GM12891 (cell line): ENCODE data around the gene ATR.

Source experiments
- PAX5 ChIP-seq: IDR thresholded peaks from 2 replicates; pipeline ENCODE4 v1.6.1; 2011; ENCODE audit warnings: low read length, moderate library complexity, mild to moderate bottlenecking; ENCODE audit not compliant: insufficient read depth, severe bottlenecking
- POLR2A ChIP-seq: IDR thresholded peaks from 2 replicates; pipeline ENCODE4 v1.6.1; 2011; ENCODE audit warnings: low read depth, low read length, control low read depth
- POLR2AphosphoS5 ChIP-seq: IDR thresholded peaks from 2 replicates; pipeline ENCODE4 v1.6.1; 2011; ENCODE audit warnings: low read depth, low read length, control low read depth
- POU2F2 ChIP-seq: IDR thresholded peaks from 2 replicates; pipeline ENCODE4 v1.6.1; 2011; ENCODE audit warnings: low read depth, mild to moderate bottlenecking, control low read depth, low read length, moderate library complexity
- SPI1 ChIP-seq: IDR thresholded peaks from 2 replicates; pipeline ENCODE4 v1.6.1; 2011; ENCODE audit warnings: low read depth, low read length, control low read depth
- TAF1 ChIP-seq: IDR thresholded peaks from 2 replicates; pipeline ENCODE4 v1.6.1; 2011; ENCODE audit warnings: low read depth, low read length, control low read depth

GRCh38 chr3:142467768-142468167, 110.8 kb downstream of the ATR start:
- TF ChIP-seq POLR2AphosphoS5 (no peak), POLR2A (no peak), TAF1 (no peak), SPI1 (no peak), PAX5 (no peak), POU2F2 (no peak)
